ENCODE measurements around the gene SKAP2. TPM values are rescaled to one million over a fixed set of nuclear protein-coding genes. Genes with fewer than 3 reads are reported as not detected.

Gene SKAP2
- total and polyA plus RNA-seq, 2 of the 13 experiments (the other 11 are each of a cell fraction or from before 2014, with no cell fraction given) = 3.6 to 12.9 TPM

DNA sequence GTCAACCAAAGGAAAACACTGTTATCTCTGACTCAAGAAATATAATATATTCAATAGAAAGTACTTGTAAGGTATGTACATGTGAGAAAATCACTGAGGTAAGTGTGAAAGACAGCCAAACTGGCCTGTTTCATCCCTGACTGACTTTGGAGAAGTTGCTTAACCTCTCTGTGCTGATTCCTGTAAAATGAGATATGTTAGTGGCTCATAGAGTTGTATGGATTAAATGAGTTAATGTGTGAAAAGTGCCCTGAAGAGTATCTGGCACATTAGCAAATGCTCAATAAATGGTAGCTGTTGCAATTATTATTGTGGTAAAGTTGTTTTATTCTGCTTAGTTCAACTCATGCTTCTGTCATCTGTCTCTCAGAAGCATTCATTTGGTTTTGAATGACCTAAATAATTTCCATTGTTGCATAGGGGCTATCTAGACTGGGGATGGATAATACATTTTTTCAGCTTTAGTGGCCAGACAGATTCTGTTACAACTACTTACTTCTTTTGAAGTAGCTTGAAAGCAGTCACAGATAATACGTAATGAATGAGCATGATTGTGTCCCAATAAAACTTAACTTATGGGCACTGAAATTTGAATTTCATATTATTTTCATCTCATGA is 84.3 kb downstream of the SKAP2 start (continued):
- TF ChIP-seq, protein P1, sequence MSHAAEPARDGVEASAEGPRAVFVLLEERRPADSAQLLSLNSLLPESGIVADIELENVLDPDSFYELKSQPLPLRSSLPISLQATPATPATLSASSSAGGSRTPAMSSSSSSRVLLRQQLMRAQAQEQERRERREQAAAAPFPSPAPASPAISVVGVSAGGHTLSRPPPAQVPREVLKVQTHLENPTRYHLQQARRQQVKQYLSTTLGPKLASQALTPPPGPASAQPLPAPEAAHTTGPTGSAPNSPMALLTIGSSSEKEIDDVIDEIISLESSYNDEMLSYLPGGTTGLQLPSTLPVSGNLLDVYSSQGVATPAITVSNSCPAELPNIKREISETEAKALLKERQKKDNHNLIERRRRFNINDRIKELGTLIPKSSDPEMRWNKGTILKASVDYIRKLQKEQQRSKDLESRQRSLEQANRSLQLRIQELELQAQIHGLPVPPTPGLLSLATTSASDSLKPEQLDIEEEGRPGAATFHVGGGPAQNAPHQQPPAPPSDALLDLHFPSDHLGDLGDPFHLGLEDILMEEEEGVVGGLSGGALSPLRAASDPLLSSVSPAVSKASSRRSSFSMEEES (CRISPR knock-in tag; IDR thresholded peaks at IDR 0.05) = no peak
- no peak for TF ChIP-seq TCF7L2 (IDR thresholded peaks at IDR 0.05; ENCODE audit: low read depth, low read length)
- TF ChIP-seq, protein P2, sequence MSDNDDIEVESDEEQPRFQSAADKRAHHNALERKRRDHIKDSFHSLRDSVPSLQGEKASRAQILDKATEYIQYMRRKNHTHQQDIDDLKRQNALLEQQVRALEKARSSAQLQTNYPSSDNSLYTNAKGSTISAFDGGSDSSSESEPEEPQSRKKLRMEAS (IDR thresholded peaks at IDR 0.05) = no peak

DNA sequence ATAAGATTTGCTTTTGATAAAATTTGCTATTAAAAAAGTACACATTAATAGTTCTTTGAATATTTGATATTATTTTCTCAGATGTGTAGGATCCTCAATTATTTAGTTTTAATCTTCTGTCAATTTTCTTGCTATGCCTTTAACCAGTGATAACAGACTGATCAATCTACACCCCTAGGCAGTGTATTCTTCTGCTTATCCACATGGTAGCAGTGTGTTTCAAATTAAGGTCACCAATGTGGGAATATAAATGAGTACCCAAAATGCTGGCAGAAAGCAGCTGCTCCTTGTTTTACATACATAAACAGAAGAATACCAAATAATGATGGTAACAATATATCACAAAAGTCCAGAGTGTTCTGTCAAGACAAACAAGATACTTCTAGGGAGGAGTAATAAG is 87.0 kb downstream of the SKAP2 start:
- H3K79me2 ChIP-seq (ENCODE audit: insufficient read depth, low read length) = no peaks in the 10 kb centered on the region
- H3K27me3 ChIP-seq (ENCODE audit: control insufficient read depth in 1 of 2, insufficient read depth in 2 of 2, low read length in 2 of 2) = no peaks in the 10 kb centered on the region
- no peak overlapping the region for H3K4me3 ChIP-seq (replicated peaks in 1 of 3; ENCODE audit: insufficient read depth in 1 of 3, low read depth in 2 of 3, low read length in 3 of 3)
- ATAC-seq (no peak), DNase-seq (ENCODE audit: low spot score) (no peak), FAIRE-seq (no peak)
- in situ Hi-C loops (cut with HindIII; ENCODE audit: extremely low pct_ligation_motif_present, low pct_unique_long_range_greater_than_20kb) = no loop called here
- H3K27ac ChIP-seq (ENCODE audit: extremely low read length, insufficient read depth, low read length) = no peak overlapping the region
- no peaks in the 10 kb centered on the region for H3K9me3 ChIP-seq (ENCODE audit: low read length)
- no peak overlapping the region for H3K4me2 ChIP-seq (ENCODE audit: low read depth, low read length)
- no peak overlapping the region for H2AFZ ChIP-seq (ENCODE audit: low read length)
- no peak for TF ChIP-seq SMYD3 (CRISPR knock-in tag; IDR thresholded peaks at IDR 0.05)
- no peak for TF ChIP-seq ZNF776 (CRISPR knock-in tag; IDR thresholded peaks at IDR 0.05)
- no peak for TF ChIP-seq ZNF124 (CRISPR knock-in tag; IDR thresholded peaks at IDR 0.05)
- no peak for TF ChIP-seq STAT5B (CRISPR knock-in tag; IDR thresholded peaks at IDR 0.05)
- TF ChIP-seq ZNF101 (CRISPR knock-in tag; IDR thresholded peaks at IDR 0.05; ENCODE audit: borderline replicate concordance, low read depth) = no peak
- TF ChIP-seq HHEX (CRISPR knock-in tag; IDR thresholded peaks at IDR 0.05) = no peak
- TF ChIP-seq, protein P3, sequence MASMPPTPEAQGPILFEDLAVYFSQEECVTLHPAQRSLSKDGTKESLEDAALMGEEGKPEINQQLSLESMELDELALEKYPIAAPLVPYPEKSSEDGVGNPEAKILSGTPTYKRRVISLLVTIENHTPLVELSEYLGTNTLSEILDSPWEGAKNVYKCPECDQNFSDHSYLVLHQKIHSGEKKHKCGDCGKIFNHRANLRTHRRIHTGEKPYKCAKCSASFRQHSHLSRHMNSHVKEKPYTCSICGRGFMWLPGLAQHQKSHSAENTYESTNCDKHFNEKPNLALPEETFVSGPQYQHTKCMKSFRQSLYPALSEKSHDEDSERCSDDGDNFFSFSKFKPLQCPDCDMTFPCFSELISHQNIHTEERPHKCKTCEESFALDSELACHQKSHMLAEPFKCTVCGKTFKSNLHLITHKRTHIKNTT (CRISPR knock-in tag; IDR thresholded peaks at IDR 0.05) = no peak
- no peak for TF ChIP-seq ATF7-NPFF (CRISPR knock-in tag; IDR thresholded peaks at IDR 0.05; ENCODE audit: low read depth)
- TF ChIP-seq BHLHE40 (IDR thresholded peaks at IDR 0.05; ENCODE audit: low read length) = no peak
- TF ChIP-seq, protein P4, sequence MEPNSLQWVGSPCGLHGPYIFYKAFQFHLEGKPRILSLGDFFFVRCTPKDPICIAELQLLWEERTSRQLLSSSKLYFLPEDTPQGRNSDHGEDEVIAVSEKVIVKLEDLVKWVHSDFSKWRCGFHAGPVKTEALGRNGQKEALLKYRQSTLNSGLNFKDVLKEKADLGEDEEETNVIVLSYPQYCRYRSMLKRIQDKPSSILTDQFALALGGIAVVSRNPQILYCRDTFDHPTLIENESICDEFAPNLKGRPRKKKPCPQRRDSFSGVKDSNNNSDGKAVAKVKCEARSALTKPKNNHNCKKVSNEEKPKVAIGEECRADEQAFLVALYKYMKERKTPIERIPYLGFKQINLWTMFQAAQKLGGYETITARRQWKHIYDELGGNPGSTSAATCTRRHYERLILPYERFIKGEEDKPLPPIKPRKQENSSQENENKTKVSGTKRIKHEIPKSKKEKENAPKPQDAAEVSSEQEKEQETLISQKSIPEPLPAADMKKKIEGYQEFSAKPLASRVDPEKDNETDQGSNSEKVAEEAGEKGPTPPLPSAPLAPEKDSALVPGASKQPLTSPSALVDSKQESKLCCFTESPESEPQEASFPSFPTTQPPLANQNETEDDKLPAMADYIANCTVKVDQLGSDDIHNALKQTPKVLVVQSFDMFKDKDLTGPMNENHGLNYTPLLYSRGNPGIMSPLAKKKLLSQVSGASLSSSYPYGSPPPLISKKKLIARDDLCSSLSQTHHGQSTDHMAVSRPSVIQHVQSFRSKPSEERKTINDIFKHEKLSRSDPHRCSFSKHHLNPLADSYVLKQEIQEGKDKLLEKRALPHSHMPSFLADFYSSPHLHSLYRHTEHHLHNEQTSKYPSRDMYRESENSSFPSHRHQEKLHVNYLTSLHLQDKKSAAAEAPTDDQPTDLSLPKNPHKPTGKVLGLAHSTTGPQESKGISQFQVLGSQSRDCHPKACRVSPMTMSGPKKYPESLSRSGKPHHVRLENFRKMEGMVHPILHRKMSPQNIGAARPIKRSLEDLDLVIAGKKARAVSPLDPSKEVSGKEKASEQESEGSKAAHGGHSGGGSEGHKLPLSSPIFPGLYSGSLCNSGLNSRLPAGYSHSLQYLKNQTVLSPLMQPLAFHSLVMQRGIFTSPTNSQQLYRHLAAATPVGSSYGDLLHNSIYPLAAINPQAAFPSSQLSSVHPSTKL (CRISPR knock-in tag; IDR thresholded peaks at IDR 0.05) = no peak
- no peak for TF ChIP-seq ZNF510 (CRISPR knock-in tag; IDR thresholded peaks at IDR 0.05; ENCODE audit: low read depth)
- CTCF ChIA-PET (ENCODE audit: low intra/inter-chr PET ratio, low total read pairs) = no interaction called here
- intact Hi-C loops (cut with micrococcal nuclease; ENCODE audit: unreplicated experiment) = no loop called here
- BruUV-seq (replicated peaks) = no TSS peak
- no peak overlapping the region for H3K9ac ChIP-seq (ENCODE audit: insufficient read depth, low read depth, low read length)
- POLR2A ChIA-PET = no interaction called here
- H4K20me1 ChIP-seq (ENCODE audit: insufficient read depth, low read length) = no peaks in the 10 kb centered on the region
- H3K4me1 ChIP-seq (ENCODE audit: insufficient read depth, low read length) = no peaks in the 10 kb centered on the region
- H3K36me3 ChIP-seq (replicated peaks in 1 of 2; ENCODE audit: control insufficient read depth in 1 of 2, insufficient read depth in 2 of 2, low read length in 2 of 2) = no peaks in the 10 kb centered on the region
